CD1c-positive myeloid dendritic cell (primary cell): ENCODE results near the gene RHBDL3.

Source experiments
- DNase-seq: peaks from one replicate; pipeline ENCODE4 v3.0.0-alpha.2; 2016; ENCODE audit errors: extremely low spot score

RHBDL3 gene

GRCh38 chr17:32356750-32357149 is 91.1 kb downstream of the RHBDL3 start:
- DNase-seq: no peak

- no peak for DNase-seq
Measured at GRCh38 chr17:32357615-32358014, 92.0 kb downstream of the RHBDL3 start.

GRCh38 chr17:32361270-32361669 is 95.6 kb downstream of the RHBDL3 start:
- no peak for DNase-seq

DNA sequence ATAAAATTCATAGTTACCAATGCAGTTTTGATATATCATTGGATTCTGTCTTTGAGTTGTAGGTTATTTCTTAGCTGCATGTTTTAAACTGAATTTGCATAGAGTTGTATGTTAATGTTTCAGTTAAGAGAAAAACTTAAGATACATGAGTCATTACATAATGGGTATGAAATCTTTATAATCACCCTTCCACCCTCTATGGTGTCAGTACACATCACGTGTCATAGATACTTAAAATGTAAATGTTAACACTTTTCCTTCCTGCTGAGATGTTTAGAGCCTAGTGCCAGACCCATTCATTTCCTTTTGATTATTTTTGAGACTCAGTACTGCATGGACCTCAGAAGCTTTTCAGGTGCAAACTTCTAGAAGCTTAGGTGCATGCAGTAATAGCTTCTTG is 104.8 kb downstream of the RHBDL3 start:
- no peak for DNase-seq
